Measurements from ENCODE around the gene CLPTM1. TPM values are rescaled to one million over a fixed set of nuclear protein-coding genes. Genes with fewer than 3 reads are reported as not detected.

The CLPTM1 gene
- total and polyA plus RNA-seq, 2 of the 8 experiments (the other 6 are each of a cell fraction or from before 2014, with no cell fraction given): 84.8 to 108 TPM

DNA sequence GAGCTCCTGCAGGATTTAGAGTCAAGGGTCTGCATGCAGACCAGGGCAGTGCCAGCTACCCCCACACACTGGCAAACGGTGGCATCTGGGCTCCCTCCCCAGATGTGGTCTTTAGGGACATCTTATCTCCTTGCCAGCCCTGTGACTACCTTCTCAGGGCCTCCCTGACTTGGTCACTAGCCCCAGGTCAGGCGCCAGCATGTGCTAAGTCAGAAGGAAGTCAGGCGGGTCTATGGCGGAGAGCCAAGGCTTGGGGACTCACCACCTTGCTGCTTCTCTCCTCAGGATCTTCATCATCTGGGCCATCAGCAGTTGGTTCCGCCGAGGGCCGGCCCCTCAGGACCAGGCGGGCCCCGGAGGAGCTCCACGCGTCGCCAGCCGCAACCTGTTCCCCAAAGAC is 17.6 kb downstream of the CLPTM1 start (continued):
- TF ChIP-seq, protein P1, sequence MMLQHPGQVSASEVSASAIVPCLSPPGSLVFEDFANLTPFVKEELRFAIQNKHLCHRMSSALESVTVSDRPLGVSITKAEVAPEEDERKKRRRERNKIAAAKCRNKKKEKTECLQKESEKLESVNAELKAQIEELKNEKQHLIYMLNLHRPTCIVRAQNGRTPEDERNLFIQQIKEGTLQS (IDR thresholded peaks at IDR 0.05; ENCODE audit: insufficient read depth, low read depth, low read length): no peak
